Stimulated activated CD4-positive, alpha-beta T cell treated with anti-CD3 and anti-CD28 coated beads, Interleukin-4, amount 100 ng/mL, for 4 hours (primary cell): ENCODE data around the gene LAG3.

Experiments
- DNase-seq, 2 experiments: peaks; one replicate each; pipeline ENCODE4 v3.0.0-alpha.2; 2020

The LAG3 gene

GRCh38 chr12:6772726-6773589 is 638 bp downstream of the LAG3 start:
- no peak for DNase-seq

DNA sequence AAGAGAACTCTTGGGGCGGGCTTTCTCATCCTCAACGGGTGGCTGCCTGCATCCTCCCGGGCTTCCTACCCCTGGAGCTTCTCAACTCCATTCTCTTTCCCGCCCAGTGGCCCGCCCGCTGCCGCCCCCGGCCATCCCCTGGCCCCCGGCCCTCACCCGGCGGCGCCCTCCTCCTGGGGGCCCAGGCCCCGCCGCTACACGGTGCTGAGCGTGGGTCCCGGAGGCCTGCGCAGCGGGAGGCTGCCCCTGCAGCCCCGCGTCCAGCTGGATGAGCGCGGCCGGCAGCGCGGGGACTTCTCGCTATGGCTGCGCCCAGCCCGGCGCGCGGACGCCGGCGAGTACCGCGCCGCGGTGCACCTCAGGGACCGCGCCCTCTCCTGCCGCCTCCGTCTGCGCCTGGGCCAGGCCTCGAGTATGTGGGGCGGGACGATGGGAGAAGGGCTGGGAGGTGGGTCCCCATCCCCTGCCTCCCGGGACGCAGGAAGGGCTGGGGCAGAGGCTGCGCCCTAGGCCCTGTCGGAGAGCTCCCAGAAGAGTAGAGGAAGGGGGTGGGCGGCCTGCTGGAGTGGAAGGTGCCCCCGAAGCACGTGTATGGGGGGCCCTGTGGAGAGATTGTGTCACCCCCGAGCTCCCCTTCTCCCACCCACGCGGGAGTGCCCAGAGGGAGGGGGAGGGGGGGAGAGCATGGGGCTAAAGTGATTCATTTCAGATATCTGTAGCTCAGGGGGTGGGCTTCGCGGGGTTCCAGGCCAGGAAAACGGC is 1.5 kb downstream of the LAG3 start:
- DNase-seq, result peak; percentile 48 to 83

DNA sequence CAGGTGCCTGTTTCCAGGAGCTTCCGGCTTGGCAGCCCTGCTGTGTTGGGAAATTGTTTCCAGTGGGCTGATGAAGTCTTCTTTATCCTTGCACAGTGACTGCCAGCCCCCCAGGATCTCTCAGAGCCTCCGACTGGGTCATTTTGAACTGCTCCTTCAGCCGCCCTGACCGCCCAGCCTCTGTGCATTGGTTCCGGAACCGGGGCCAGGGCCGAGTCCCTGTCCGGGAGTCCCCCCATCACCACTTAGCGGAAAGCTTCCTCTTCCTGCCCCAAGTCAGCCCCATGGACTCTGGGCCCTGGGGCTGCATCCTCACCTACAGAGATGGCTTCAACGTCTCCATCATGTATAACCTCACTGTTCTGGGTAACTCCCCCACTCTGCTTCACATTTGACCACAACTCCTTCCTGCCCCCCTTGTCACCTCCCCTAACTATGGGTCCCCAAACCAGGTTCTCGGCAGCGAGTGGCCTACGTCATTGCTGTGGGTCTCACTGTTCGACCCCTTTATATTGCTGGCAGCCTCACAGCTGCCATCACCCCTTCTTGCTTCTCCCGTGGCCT is 2.3 kb downstream of the LAG3 start:
- no peak for DNase-seq

- no peak for DNase-seq
Observed at GRCh38 chr12:6775185-6776174, 3.2 kb downstream of the LAG3 start.

- DNase-seq, result no peak
Observed at GRCh38 chr12:6777386-6777785, 5.1 kb downstream of the LAG3 start.

GRCh38 chr12:6778217-6778573 is 5.9 kb downstream of the LAG3 start:
- no peak for DNase-seq

DNA sequence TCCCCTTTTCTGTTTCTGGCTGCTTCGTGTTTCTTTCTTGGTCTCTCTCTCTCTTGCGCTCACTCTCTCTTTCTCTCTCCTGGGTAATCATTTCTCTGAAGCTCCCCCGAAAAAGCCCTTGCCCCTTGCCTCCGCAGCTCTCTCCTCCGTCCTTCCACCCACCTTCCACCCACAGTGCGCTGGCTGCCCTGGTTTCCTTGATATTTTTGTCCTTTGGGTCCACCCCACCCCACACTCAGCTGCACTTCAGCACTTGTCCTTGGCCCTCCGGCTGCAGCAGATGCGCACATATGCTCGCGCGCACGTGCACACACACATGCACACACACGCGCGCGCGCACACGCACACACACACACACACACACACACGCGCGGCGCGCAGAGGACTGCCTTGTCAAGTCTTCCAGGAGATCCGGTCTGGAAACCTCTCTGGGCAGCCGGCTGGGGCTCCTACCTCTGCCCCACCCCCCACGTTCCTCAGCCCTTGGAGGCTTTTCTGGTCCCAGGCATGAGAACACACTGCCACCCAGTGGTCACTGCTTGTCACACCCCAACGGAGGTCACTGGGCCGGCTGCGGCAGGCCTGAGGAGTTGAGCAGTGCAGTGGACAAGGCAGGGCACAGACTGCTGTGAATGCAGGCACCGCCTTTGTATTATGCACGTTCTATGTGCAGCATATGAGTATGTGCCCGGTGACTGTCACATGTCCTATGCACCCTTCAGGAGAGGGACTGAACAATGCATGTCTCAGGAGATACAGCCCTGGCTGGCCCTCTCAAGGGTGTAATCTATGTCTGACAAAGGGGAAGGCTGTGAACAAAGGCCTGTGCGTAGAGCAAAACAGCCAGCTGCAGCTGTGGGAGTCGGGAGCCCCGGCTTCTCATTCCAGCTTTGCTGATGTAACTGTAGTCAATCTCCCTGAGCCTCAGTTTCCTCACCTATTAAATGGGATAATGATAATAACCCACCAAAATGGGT is 6.5 kb downstream of the LAG3 start:
- DNase-seq, result peak; percentile 81 to 84

- DNase-seq, result no peak
Observed at GRCh38 chr12:6779708-6780432, 7.5 kb downstream of the LAG3 start.

DNA sequence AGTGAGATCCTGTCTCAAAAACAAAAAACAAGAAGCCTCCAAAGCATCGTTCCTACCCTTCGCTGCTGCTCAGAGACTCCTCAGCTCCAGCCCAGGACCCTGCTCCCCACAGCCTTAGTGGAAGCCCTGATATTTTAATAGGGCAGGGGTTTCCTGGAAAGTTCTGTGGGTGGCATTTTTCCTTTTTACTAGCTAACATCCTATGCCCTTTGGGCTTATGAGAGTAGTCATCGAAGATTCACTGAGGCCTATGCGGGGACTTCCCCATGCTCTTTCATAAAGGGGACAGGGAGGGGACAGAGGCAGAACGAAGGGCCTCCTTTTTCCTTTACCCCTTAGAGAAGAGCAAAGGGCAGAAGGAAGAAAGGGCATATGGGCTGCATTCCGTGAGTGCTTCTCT is 8.3 kb downstream of the LAG3 start:
- DNase-seq, result peak in 1 of 2 experiments; percentile 52

- no peak for DNase-seq
Observed at GRCh38 chr12:6782119-6782518, 9.8 kb downstream of the LAG3 start.

DNA sequence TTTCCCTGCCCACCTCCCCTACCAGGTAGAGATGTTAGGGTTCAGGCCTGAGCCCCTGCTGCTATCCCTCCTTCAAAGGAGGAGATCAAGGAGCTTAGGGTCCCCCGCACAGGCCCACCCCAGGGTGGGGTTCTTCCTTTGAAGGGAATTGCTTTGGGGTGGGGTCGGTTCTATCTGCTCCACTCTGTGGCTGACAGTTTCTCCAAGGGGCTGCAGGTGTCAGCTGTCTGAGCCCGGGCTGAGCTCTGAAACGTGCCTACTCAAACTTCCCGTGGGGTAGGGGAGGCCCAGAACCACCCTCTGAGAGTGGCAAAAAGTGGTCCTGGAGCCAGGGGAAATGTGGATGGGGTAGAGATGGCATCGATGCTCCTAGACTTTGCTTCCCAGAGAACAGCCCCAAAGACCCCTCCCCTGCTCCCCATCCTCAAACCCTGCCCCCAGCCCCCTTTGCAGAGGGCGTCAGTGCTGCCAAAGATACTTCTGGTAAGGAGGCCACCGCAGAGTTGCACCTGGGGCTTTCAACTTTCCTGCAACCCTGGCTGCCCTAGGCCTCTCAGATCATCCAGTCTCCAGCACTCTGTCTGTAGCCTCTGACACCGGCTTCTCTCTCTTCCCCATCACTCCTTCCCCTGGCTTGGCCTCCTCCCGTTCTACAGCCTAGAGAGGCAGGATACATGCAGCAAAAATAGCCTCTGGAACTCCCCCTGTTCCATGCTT is 10.7 kb downstream of the LAG3 start:
- DNase-seq, result no peak

- no peak for DNase-seq
Observed at GRCh38 chr12:6783828-6784227, 11.5 kb downstream of the LAG3 start.

- DNase-seq, result no peak
Observed at GRCh38 chr12:6784296-6784695, 12.0 kb downstream of the LAG3 start.

DNA sequence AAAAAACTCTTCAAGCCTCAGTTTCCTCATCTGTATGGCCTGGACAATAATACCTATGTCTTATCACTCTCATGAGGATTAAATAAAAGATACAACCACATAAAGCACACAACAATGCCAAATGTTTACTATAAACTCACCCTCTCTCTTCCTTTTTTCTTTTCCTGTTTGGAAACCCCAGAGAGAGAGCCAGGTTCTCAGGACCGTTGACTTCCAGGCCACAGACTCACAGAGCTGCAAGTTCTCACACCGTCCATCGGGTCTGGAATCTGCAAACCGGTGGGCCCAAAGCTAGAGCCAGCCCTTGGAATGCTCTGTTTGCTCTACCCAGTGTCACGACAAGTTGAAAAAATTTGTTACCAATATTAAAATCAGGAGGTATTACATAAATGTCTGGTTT is 12.4 kb downstream of the LAG3 start:
- no peak for DNase-seq

DNA sequence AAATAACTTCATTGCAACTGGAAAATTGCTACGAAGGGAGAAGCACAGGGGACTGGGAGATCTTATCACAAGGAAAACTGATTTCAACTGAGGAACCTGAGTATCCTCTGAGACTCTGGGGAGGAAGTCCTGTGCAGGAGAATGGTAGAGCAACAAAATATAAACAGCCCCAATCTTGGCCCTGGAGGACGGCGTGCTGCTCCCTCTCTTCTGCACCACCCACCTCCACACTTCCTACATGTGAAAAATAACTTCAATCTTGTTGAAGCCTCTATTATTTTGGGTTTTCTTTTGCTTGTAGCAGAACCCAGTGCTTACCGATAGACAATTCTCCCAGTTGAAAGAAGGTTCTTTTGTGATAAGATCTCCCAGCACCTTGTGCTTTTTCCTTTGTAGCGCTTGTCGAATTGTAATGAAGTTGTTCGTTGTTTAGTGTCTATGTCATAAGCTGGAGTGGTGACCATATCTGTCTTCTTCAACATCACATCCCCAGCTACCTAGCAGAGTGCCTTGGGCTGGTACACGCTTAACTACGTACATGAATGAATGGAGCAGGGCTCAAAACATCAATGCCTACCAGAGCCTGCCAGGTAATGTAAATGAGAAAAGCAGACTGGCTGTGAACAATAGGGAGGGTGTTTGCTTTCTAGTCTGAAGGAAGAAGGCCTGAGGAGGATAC is 14.2 kb downstream of the LAG3 start:
- DNase-seq, result no peak

GRCh38 chr12:6787309-6787708 is 15.0 kb downstream of the LAG3 start:
- no peak for DNase-seq

DNA sequence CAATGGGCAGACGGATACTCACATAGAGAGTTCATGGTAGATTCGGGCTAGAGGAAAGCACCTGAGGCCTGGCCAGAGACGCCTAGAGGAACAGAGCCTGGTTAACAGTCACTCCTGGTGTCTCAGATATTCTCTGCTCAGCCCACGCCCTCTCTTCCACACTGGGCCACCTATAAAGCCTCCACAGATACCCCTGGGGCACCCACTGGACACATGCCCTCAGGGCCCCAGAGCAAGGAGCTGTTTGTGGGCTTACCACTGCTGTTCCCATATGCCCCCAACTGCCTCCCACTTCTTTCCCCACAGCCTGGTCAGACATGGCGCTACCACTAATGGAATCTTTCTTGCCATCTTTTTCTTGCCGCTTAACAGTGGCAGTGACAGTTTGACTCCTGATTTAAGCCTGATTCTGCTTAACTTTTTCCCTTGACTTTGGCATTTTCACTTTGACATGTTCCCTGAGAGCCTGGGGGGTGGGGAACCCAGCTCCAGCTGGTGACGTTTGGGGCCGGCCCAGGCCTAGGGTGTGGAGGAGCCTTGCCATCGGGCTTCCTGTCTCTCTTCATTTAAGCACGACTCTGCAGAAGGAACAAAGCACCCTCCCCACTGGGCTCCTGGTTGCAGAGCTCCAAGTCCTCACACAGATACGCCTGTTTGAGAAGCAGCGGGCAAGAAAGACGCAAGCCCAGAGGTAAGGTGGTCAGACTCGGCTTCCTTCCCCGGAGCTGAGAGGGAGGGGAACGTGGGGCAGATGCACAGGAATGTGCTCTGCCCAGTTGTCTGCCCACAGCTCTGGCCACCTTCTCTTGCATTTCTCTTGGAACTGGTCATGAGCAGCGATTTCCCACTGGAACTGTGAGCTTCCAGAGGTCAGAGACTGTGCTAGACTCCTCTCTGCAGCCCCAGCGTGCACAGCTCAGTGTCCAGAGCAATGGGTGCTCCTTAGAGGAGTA is 16.9 kb downstream of the LAG3 start, which contains the start of gene CD4:
TSS of gene CD4 (plus strand) at position 557 of the 953 bp plus-strand sequence. CDS start 10,611 bp downstream, outside the sequence.
- peak; percentile 64 to 69 for DNase-seq
